GM21381 (cell line): Measurements from ENCODE around the gene FBXO21.
"Not testable (repeated sequence)": the region's sequence is repeated elsewhere in the genome, so short reads cannot be mapped to it uniquely, and the experiment has no call there.

Source experiments
- ATAC-seq: cut with Tn5 transposase; IDR thresholded peaks from one replicate; pipeline ENCODE4 v1.9.1; 2021; ENCODE audit warnings: mild to moderate bottlenecking, moderate library complexity; ENCODE audit not compliant: unreplicated experiment

FBXO21 gene

GRCh38 chr12:117111821-117112595, 78.3 kb downstream of the FBXO21 start:
- ATAC-seq, result no peak

GRCh38 chr12:117111386-117111785, 78.9 kb downstream of the FBXO21 start:
- no peak for ATAC-seq

DNA sequence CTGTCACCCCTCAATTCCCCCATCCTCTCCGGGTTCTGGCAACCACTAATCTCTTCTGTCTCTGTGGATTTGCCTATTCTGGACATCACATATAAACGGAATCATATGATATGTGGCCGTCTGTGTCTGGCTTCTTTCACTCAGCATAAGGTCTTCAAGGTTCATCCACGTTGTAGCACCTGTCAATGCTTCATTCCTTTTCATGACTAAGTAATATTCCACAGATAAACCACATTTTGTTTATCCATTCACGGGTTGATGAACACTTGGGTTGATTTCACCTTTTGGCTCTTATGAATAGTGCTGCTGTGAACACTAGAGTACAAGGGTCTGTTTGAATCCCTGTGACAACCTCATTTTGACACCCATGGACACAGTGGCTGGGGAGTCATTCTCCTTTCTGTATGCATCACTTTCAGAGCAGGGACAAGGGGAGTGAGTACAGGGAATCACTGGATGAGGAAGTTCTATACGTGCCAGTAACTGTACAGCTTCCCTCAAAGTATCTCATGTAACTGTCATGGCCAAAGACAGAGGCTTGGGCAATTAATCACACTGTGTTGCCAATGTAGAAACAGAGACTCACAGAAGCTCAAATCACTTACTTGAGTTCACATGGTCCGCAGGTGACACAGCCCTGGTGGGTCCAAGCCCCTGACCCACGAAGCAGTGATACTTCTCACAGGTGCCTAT, 80.2 kb downstream of the FBXO21 start:
- no peak for ATAC-seq

GRCh38 chr12:117105902-117106301, 84.4 kb downstream of the FBXO21 start:
- no peak for ATAC-seq

DNA sequence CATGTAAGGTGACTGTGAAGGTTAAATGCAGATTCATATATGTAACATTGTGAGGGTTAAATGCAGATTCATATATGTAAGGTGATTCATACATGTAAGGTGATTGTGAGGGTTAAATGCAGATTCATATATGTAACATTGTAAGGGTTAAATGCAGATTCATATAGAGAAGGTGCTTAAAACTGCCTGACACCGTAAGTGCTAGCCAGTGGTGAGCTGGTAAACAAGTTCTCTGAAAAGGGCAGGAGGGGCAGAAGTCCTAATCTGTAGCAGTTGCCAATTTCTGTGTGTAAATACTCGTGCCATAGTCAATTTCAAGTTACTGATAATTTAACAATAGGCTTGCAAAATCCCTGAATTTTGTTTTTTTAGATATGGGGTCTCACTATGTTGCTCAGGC, 86.3 kb downstream of the FBXO21 start:
- not testable (repeated sequence) for ATAC-seq

DNA sequence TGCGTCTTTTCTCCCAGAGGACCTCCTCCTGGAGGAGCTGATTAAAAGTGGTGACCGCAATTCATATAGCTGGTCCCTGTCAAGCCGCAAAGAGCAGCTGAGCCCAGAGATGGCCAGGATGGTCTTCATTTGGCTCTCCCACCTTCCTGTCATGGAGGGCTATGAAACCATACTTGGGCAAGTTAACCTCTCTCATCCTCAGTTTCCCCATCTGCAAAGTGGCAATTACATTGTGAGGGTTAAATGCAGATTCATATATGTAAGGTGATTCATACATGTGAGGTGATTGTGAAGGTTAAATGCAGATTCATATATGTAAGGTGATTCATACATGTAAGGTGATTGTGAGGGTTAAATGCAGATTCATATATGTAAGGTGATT, 87.5 kb downstream of the FBXO21 start:
- ATAC-seq, result no peak

DNA sequence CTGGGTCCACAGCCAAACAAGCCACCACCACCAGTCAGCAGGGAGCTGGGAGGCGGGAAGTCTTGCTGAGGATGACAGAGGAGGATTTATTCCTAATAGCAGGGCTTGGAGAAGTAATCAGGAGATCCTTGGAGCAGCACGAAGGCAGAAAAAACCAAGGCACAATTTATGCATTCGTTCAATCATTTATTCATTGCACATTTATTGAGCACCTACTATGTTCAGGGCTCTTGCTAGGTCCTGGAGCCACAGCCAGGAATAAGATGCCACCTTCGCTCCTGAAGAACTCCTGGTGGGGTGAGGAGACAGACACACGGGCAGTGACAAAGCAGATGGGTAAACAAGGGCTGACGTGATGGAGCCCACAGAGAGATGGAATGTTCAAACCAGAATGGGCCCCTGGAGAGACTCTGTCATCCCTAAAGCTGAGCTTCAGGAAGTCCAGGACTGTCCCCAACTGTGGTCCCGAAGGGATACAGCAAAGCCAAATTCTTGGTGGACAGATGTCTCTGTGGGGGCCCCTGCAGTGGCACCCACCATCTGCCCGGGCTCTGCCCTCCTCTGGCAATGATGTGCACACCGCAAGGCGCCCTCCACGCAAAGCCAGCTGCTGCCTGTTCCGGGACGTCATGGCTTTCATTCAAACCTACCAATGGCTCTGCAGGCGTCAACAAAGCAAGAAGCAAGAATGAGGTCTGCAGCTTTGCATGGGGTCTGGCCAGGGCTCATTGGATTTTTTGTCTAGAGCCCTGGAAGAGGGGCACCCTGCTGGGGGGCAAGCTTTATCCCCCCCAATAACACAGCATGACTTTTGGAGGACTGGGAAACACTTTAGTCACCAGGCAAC, 88.1 kb downstream of the FBXO21 start:
- no peak for ATAC-seq

- ATAC-seq, result no peak
These were observed 89.2 kb downstream of the FBXO21 start for GRCh38 chr12:117100851-117101673.

DNA sequence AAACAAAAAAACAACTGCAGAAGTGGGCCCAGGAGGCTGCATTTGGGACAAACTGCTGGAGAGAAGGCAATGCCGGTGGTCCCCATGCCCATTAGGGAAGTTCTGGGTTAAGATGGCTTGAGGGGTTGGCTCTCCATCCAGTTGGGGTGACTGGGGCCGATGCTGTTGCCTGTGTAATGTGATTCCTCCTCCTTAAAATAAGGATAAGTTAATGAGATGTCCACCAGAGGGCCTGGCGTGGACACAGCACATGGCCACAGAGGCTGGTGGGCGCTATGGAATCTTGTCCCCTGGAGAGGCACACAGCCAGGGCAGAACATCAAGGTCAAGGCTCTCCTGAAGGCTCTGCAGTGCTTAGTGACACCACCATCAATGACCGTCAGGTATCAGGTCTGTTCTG, 90.0 kb downstream of the FBXO21 start:
- no peak for ATAC-seq

DNA sequence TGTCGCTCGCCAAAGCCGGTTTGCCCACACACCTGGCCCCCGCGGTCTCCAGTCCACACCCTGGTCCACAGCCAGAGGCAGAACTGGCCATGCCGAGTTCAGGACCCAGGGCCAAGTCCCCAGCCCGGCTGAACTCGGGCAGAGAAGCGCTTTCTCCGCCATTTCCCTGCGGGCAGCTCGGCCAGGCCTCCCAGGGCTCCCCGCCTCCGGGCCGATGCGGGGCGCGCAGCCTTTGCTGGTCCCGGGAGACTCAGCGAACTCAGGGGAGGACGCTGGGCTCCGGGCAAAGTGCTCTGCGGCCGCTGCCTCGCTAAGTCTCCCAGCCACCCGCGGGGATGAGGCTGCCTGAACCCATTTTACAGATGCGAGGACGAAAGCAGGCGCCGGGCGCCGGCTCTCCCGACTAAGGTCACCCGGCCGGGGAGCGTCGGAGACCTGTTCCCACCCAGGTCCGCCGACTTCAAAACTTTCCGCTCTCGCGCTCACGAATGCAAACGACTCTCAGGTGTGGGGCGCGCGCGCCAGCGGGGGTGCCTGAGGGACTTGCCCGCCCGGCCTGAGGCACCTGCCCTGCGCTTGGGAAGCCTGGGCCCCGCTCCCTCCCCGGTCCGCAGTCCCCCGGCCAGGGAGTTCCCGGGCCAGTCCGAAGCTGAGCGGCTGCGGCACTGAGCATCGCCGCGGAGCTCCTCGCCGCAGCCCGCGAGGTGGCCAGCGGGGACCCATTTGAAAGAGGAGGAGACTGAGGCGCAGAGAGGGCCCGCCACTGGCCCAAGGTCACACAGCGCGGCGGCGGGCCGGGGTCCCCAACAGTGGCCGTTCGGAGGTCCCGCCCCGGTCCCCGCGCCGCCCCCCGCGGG, 91.7 kb downstream of the FBXO21 start:
- peak; percentile 47 for ATAC-seq

GRCh38 chr12:117098024-117098360, 92.3 kb downstream of the FBXO21 start:
- no peak for ATAC-seq

DNA sequence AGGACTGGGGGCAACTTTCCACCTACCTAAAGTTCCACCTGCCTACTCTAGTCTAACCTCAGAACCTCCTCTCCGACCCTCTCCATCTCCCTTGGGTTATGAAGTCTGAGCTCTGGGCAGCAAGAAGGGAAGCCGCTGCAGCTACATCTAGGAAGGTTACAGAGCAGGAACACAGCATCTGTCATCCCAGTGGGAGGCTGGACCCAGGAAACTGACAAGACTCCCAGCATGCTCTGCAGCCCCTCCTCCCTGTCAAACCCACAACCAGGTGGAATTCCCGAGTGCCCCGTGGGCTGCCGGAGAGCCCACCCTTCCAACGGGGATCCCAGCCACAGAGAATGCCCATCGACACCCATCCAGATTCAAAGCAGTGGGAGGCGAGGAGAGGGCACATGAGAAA, 93.1 kb downstream of the FBXO21 start:
- no peak for ATAC-seq

GRCh38 chr12:117096501-117097042, 93.7 kb downstream of the FBXO21 start:
- ATAC-seq, result no peak

GRCh38 chr12:117095191-117095590, 95.1 kb downstream of the FBXO21 start:
- ATAC-seq, result not testable (repeated sequence)

- no peak for ATAC-seq
These were observed 96.2 kb downstream of the FBXO21 start for GRCh38 chr12:117093918-117094630.

GRCh38 chr12:117093431-117093830, 96.8 kb downstream of the FBXO21 start:
- ATAC-seq, result no peak

- no peak for ATAC-seq
These were observed 97.4 kb downstream of the FBXO21 start for GRCh38 chr12:117092886-117093285.

- ATAC-seq, result no peak
These were observed 97.8 kb downstream of the FBXO21 start for GRCh38 chr12:117092511-117092780.
